Skin of body (tissue), 2 donors: ENCODE measurements around the gene SCN8A. TPM values are rescaled to one million over a fixed set of nuclear protein-coding genes. Genes with fewer than 3 reads are reported as not detected.
A peak's percentile ranks its signal among the peaks of the same experiment; 100 is the strongest.

ENCODE experiments used
- DNase-seq: peaks from one replicate; lab custom pipeline; 2025; lab: John Stamatoyannopoulos, UW
- total RNA-seq: library from RNA; depleted of rRNA; stranded (reverse); fragments of >200 nt; gene quantifications from one replicate; pipeline ENCODE4 v1.2.3, GENCODE V29; 2014

The SCN8A gene
- total RNA-seq, 1 donor from 2014 or later: 4.1 TPM

GRCh38 chr12:51669271-51669670, 78.2 kb downstream of the SCN8A start:
- no peak for DNase-seq

- no peak for DNase-seq
These were observed 79.0 kb downstream of the SCN8A start for GRCh38 chr12:51669996-51670395.

- DNase-seq: no peak
These were observed 81.3 kb downstream of the SCN8A start for GRCh38 chr12:51672334-51672733.

- DNase-seq: no peak
These were observed 84.2 kb downstream of the SCN8A start for GRCh38 chr12:51675071-51675803.

GRCh38 chr12:51676875-51677274, 85.8 kb downstream of the SCN8A start:
- DNase-seq: no peak

- DNase-seq: no peak
These were observed 86.4 kb downstream of the SCN8A start for GRCh38 chr12:51677284-51677968.

GRCh38 chr12:51678086-51678724, 87.2 kb downstream of the SCN8A start:
- DNase-seq: peak; percentile 15

GRCh38 chr12:51682981-51683380, 91.9 kb downstream of the SCN8A start:
- no peak for DNase-seq

- DNase-seq: no peak
These were observed 92.8 kb downstream of the SCN8A start for GRCh38 chr12:51683763-51684357.

- no peak for DNase-seq
These were observed 95.7 kb downstream of the SCN8A start for GRCh38 chr12:51686727-51687126.

GRCh38 chr12:51687177-51687576, 96.1 kb downstream of the SCN8A start:
- DNase-seq: no peak

GRCh38 chr12:51687614-51688013, 96.6 kb downstream of the SCN8A start:
- DNase-seq: no peak

- DNase-seq: no peak
These were observed 99.0 kb downstream of the SCN8A start for GRCh38 chr12:51689983-51690382.

- no peak for DNase-seq
These were observed 101.0 kb downstream of the SCN8A start for GRCh38 chr12:51692016-51692415.

- DNase-seq: no peak
These were observed 102.5 kb downstream of the SCN8A start for GRCh38 chr12:51693569-51693968.

GRCh38 chr12:51694146-51694545, 103.1 kb downstream of the SCN8A start:
- DNase-seq: no peak

- DNase-seq: no peak
These were observed 104.4 kb downstream of the SCN8A start for GRCh38 chr12:51695241-51696010.

- no peak for DNase-seq
These were observed 108.2 kb downstream of the SCN8A start for GRCh38 chr12:51699219-51699618.

GRCh38 chr12:51700887-51701286, 109.9 kb downstream of the SCN8A start:
- DNase-seq: no peak

- DNase-seq: no peak
These were observed 111.6 kb downstream of the SCN8A start for GRCh38 chr12:51702587-51702986.

- no peak for DNase-seq
These were observed 114.4 kb downstream of the SCN8A start for GRCh38 chr12:51705450-51705849.
